Measurements from ENCODE around the gene GPC5. TPM values are rescaled to one million over a fixed set of nuclear protein-coding genes. Genes with fewer than 3 reads are reported as not detected.

The GPC5 gene
- total RNA-seq, 2 experiments from 2014 or later = 2.4 TPM; not detected in 1

DNA sequence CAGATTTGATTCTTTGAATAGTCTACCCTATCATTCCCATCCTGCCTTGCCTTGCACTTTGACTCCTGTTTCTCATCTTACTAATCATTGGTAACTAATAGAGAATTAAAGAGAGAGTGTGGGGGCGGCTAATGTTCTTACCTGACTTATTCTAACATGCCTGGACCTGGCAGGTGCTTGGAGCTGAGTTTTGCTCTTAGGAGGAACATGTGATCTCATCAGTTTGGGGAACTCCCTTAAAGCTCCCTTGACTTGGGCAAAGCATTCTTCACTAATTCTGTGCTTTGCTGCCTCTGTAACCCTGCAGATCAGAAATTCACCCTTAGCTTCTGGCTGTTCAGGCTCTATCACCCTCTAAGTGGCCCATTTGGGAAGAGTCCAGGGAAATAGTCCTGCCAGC lies 861.1 kb downstream of the GPC5 start:
- TF ChIP-seq, protein P1, sequence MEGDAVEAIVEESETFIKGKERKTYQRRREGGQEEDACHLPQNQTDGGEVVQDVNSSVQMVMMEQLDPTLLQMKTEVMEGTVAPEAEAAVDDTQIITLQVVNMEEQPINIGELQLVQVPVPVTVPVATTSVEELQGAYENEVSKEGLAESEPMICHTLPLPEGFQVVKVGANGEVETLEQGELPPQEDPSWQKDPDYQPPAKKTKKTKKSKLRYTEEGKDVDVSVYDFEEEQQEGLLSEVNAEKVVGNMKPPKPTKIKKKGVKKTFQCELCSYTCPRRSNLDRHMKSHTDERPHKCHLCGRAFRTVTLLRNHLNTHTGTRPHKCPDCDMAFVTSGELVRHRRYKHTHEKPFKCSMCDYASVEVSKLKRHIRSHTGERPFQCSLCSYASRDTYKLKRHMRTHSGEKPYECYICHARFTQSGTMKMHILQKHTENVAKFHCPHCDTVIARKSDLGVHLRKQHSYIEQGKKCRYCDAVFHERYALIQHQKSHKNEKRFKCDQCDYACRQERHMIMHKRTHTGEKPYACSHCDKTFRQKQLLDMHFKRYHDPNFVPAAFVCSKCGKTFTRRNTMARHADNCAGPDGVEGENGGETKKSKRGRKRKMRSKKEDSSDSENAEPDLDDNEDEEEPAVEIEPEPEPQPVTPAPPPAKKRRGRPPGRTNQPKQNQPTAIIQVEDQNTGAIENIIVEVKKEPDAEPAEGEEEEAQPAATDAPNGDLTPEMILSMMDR (conservative IDR thresholded peaks at IDR 0.05; ENCODE audit: low read length) = no peak
- TF ChIP-seq EZH2phosphoT487 (IDR thresholded peaks at IDR 0.05; ENCODE audit: borderline replicate concordance, low read depth, low read length) = no peak

DNA sequence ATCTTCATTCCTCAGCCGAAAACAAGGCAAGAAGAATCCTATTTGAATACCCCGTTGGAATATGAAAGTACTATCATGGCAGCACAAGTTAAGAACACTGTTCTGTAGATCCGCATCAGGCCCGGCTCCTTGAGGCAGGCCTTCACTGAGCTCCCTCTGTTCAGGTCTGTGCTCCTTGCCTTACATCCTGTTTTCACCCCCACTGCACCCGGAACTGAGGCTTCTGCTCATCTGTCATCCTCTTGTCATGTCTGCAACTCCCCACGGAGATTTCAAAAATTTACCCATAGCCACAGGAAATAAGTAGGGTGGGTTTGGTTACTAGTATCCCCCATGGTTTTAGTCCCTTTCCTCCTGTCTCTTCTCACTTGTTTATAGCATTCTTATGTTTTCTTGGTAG lies 861.9 kb downstream of the GPC5 start:
- 0 out of 2 replicates have a peak, but pooled peaks cover 4% of the 10 kb centered on the region for H3K9me3 ChIP-seq (ENCODE audit: low read length)
- no peaks in the 10 kb centered on the region for H3K79me2 ChIP-seq (ENCODE audit: insufficient read depth, low read depth, low read length)
- no peak overlapping the region for H3K4me2 ChIP-seq (ENCODE audit: low read length)
- no peaks in the 10 kb centered on the region for H3K36me3 ChIP-seq (ENCODE audit: insufficient read depth, low read length)
- H4K20me1 ChIP-seq (ENCODE audit: insufficient read depth, low read length) = no peaks in the 10 kb centered on the region
- no peaks in the 10 kb centered on the region for H3K4me1 ChIP-seq (ENCODE audit: insufficient read depth, low read length, poor library complexity, severe bottlenecking)
- no peak overlapping the region for H2AFZ ChIP-seq (ENCODE audit: low read length)
- BruUV-seq (replicated peaks) = no TSS peak
- ChIA-PET CTCF (ENCODE audit: unreplicated experiment) (no interaction called here), POLR2A (interaction anchor here (0.5 to 3.3 kb wide), 12 partner anchors 9 to 1862 kb away, joined by 3 to 25 read pairs (median 4); no protein-coding TSS in a partner anchor)
- intact Hi-C loops (cut with micrococcal nuclease; ENCODE audit: unreplicated experiment) = no loop called here
- H3K4me3 ChIP-seq (ENCODE audit: low read depth, low read length, poor library complexity, severe bottlenecking) = no peak overlapping the region
- H3K27ac ChIP-seq (ENCODE audit: low read depth, low read length, poor library complexity, severe bottlenecking) = no peak overlapping the region
- peak; percentile 25 for DNase-seq (ENCODE audit: low spot score)
- no peak for TF ChIP-seq EZH2phosphoT487 (IDR thresholded peaks at IDR 0.05; ENCODE audit: borderline replicate concordance, low read depth, low read length)
- TF ChIP-seq, protein P1 (conservative IDR thresholded peaks at IDR 0.05; ENCODE audit: low read length) = no peak
- H3K9me2 ChIP-seq (ENCODE audit: insufficient read depth, low read length) = peaks cover 6% of the 10 kb centered on the region; the same call in 1 of the 2 replicates

More for the DNA sequence above, 861.1 kb downstream of the GPC5 start:
- Histone ChIP-seq H3K36me3 (ENCODE audit: insufficient read depth, low read length) (no peaks in the 10 kb centered on the region), H3K79me2 (ENCODE audit: insufficient read depth, low read depth, low read length) (no peaks in the 10 kb centered on the region), H3K4me2 (ENCODE audit: low read length) (no peak overlapping the region), H3K4me3 (ENCODE audit: low read depth, low read length, poor library complexity, severe bottlenecking) (no peak overlapping the region), H3K9me3 (ENCODE audit: low read length) (0 out of 2 replicates have a peak, but pooled peaks cover 4% of the 10 kb centered on the region), H4K20me1 (ENCODE audit: insufficient read depth, low read length) (no peaks in the 10 kb centered on the region), H3K9me2 (ENCODE audit: insufficient read depth, low read length) (peaks cover 6% of the 10 kb centered on the region; the same call in 1 of the 2 replicates), H2AFZ (ENCODE audit: low read length) (no peak overlapping the region), H3K27ac (ENCODE audit: low read depth, low read length, poor library complexity, severe bottlenecking) (no peak overlapping the region), H3K4me1 (ENCODE audit: insufficient read depth, low read length, poor library complexity, severe bottlenecking) (no peaks in the 10 kb centered on the region)
- intact Hi-C loops (cut with micrococcal nuclease; ENCODE audit: unreplicated experiment) = no loop called here
- no TSS peak for BruUV-seq (replicated peaks)
- ChIA-PET POLR2A (interaction anchor here (1.2 to 3.3 kb wide), 4 partner anchors 11 to 469 kb away, joined by 3 to 19 read pairs (median 6); no protein-coding TSS in a partner anchor), CTCF (ENCODE audit: unreplicated experiment) (no interaction called here)
- no peak for DNase-seq (ENCODE audit: low spot score)

DNA sequence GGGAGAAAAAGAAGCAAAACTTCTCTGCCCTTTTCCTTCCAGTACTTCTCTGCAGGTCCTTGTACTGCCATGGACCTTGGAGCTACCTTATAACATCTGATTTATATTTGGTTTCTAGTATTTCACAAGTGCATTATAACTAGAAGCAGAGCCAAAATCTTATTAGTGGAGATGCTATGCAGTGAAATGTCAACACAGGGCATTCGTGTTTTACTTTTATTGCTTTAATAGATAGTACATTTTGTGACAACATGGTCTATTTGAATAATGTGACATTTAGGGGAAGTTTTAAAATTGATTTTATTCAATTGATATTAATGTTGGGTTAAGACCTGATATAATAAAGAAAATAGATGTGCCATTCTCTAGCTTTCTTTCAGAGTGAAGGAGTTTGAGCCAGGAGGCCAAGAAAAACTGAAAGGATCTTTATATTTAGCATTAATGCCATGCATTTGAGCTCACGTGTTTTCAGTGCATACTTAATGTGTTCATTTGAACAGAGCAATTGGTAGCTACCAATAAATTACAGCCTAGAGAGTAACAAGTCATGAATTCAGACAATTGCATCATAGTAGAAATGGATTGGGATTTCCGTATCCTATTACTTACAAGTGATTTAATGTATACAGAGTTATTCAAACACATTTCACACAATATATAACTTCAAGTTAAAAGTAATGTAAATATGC lies 863.8 kb downstream of the GPC5 start:
- H3K36me3 ChIP-seq (ENCODE audit: insufficient read depth, low read length) = no peaks in the 10 kb centered on the region
- H2AFZ ChIP-seq (ENCODE audit: low read length) = no peak overlapping the region
- intact Hi-C loops (cut with micrococcal nuclease; ENCODE audit: unreplicated experiment) = no loop called here
- ChIA-PET POLR2A (interaction anchor here (0.5 to 3.3 kb wide), 20 partner anchors 8 to 1724 kb away, joined by 3 to 25 read pairs (median 4); no protein-coding TSS in a partner anchor), CTCF (ENCODE audit: unreplicated experiment) (interaction anchor here (0.6 to 1.0 kb wide), 3 partner anchors 11 to 229 kb away, joined by 3 read pairs; no protein-coding TSS in a partner anchor)
- H3K79me2 ChIP-seq (ENCODE audit: insufficient read depth, low read depth, low read length) = no peaks in the 10 kb centered on the region
- no peak overlapping the region for H3K27ac ChIP-seq (ENCODE audit: low read depth, low read length, poor library complexity, severe bottlenecking)
- 0 out of 2 replicates have a peak, but pooled peaks cover 4% of the 10 kb centered on the region for H3K9me3 ChIP-seq (ENCODE audit: low read length)
- peaks cover 6% of the 10 kb centered on the region; the same call in 1 of the 2 replicates for H3K9me2 ChIP-seq (ENCODE audit: insufficient read depth, low read length)
- no peaks in the 10 kb centered on the region for H4K20me1 ChIP-seq (ENCODE audit: insufficient read depth, low read length)
- H3K4me2 ChIP-seq (ENCODE audit: low read length) = no peak overlapping the region
- BruUV-seq (replicated peaks) = no TSS peak
- TF ChIP-seq, protein P1 (conservative IDR thresholded peaks at IDR 0.05; ENCODE audit: low read length) = no peak
- TF ChIP-seq EZH2phosphoT487 (IDR thresholded peaks at IDR 0.05; ENCODE audit: borderline replicate concordance, low read depth, low read length) = no peak
- H3K4me1 ChIP-seq (ENCODE audit: insufficient read depth, low read length, poor library complexity, severe bottlenecking) = no peaks in the 10 kb centered on the region
- H3K4me3 ChIP-seq (ENCODE audit: low read depth, low read length, poor library complexity, severe bottlenecking) = no peak overlapping the region
- DNase-seq (ENCODE audit: low spot score) = no peak

All from OCI-LY7 (cell line).